ENCODE results near the gene CD1E.

The CD1E gene

GRCh38 chr1:158391099-158391498, 37.4 kb downstream of the CD1E start:
- TF ChIP-seq CTCF (IDR thresholded peaks at IDR 0.05; ENCODE audit: low read depth, low read length, missing control alignments): no peak
- no peak overlapping the region for H3K4me3 ChIP-seq (ENCODE audit: low read depth, low read length)
- no peak for DNase-seq (ENCODE audit: low read depth)

- DNase-seq (ENCODE audit: low read depth): no peak
- no peak overlapping the region for H3K4me3 ChIP-seq (ENCODE audit: low read depth, low read length)
- TF ChIP-seq CTCF (IDR thresholded peaks at IDR 0.05; ENCODE audit: low read depth, low read length, missing control alignments): no peak
Measured at GRCh38 chr1:158393476-158393875, 39.8 kb downstream of the CD1E start.

- TF ChIP-seq CTCF (IDR thresholded peaks at IDR 0.05; ENCODE audit: low read depth, low read length, missing control alignments): no peak
- no peak for DNase-seq (ENCODE audit: low read depth)
- no peak overlapping the region for H3K4me3 ChIP-seq (ENCODE audit: low read depth, low read length)
Measured at GRCh38 chr1:158396646-158397045, 43.0 kb downstream of the CD1E start.

GRCh38 chr1:158398818-158399514, 45.3 kb downstream of the CD1E start, which contains the start of gene OR10T2:
TSS of gene OR10T2 (minus strand) at chr1:158399466. CDS start at chr1:158399466, 0 bp downstream.
- no peak within 1 kb of the TSS for H3K4me3 ChIP-seq (ENCODE audit: low read depth, low read length)

GRCh38 chr1:158400871-158401270, 47.2 kb downstream of the CD1E start:
- no peak overlapping the region for H3K4me3 ChIP-seq (ENCODE audit: low read depth, low read length)
- no peak for TF ChIP-seq CTCF (IDR thresholded peaks at IDR 0.05; ENCODE audit: low read depth, low read length, missing control alignments)
- DNase-seq (ENCODE audit: low read depth): no peak

More at GRCh38 chr1:158398818-158399514, 45.3 kb downstream of the CD1E start, which contains the start of gene OR10T2:
- DNase-seq (ENCODE audit: low read depth): no peak
- TF ChIP-seq CTCF (IDR thresholded peaks at IDR 0.05; ENCODE audit: low read depth, low read length, missing control alignments): no peak

GRCh38 chr1:158407092-158407491, 53.4 kb downstream of the CD1E start:
- DNase-seq (ENCODE audit: low read depth): no peak
- no peak overlapping the region for H3K4me3 ChIP-seq (ENCODE audit: low read depth, low read length)
- no peak for TF ChIP-seq CTCF (IDR thresholded peaks at IDR 0.05; ENCODE audit: low read depth, low read length, missing control alignments)
